DMS 273 (cell line): Measurements from ENCODE around the gene ZNF644.
"Not testable (repeated sequence)": the region's sequence is repeated elsewhere in the genome, so short reads cannot be mapped to it uniquely, and the experiment has no call there.

Experiments used
- DNase-seq: peaks from one replicate; lab custom pipeline; 2025; ENCODE audit not compliant: unreplicated experiment; lab: John Stamatoyannopoulos, UW

ZNF644 gene

DNA sequence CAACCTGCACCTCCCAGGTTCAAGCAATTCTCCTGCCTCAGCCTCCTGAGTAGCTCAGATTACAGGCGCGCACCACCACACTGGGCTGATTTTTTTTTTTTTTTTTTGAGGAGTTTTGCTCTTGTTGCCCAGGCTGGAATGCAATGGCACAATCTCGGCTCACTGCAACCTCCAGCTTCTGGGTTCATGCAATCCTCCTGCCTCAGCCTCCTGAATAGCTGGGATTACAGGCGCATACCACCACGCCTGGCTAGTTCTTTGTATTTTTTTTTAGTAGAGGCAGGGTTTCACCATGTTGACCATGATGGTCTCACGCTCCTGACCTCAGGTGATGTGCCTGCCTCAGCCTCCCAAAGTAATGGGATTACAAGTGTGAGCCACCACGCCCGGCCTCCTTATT lies 93.6 kb downstream of the ZNF644 start:
- not testable (repeated sequence) for DNase-seq

DNA sequence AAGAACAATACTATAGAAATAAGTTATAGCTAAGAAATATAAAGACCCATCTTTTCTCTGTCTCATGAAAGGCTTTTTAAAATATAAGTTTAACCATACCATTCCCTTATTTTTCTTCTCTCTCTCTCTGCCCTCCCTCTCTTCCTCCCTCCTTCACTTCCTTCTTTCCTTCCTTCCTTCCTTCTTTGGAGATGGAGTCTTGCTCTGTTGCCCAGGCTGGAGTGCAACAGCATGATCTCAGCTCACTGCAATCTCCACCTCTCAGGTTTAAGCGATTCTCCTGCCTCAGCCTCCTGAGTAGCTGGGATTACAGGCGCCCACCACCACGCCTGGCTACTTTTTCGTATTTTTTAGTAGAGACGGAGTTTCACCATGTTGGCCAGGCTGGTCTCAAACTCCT lies 94.2 kb downstream of the ZNF644 start:
- not testable (repeated sequence) for DNase-seq

DNA sequence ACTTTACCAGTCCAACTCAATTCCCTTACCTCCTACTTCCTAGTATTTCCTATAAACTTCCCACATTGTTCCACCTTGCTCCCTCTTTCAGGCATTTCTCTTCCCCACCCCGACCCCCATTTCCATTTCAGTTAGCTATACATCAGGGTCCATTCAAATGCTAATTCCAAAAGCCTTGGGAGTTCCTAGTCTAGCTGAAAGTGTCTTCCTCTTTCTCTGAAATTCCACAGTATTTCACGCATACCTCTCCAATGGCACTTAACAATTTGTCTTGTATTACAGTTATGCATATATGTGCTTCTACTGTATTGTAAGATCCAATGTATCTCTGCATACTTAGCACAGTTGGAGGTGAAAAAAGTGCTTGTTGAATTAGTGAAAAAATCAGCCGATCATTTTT lies 94.9 kb downstream of the ZNF644 start:
- DNase-seq: no peak

DNA sequence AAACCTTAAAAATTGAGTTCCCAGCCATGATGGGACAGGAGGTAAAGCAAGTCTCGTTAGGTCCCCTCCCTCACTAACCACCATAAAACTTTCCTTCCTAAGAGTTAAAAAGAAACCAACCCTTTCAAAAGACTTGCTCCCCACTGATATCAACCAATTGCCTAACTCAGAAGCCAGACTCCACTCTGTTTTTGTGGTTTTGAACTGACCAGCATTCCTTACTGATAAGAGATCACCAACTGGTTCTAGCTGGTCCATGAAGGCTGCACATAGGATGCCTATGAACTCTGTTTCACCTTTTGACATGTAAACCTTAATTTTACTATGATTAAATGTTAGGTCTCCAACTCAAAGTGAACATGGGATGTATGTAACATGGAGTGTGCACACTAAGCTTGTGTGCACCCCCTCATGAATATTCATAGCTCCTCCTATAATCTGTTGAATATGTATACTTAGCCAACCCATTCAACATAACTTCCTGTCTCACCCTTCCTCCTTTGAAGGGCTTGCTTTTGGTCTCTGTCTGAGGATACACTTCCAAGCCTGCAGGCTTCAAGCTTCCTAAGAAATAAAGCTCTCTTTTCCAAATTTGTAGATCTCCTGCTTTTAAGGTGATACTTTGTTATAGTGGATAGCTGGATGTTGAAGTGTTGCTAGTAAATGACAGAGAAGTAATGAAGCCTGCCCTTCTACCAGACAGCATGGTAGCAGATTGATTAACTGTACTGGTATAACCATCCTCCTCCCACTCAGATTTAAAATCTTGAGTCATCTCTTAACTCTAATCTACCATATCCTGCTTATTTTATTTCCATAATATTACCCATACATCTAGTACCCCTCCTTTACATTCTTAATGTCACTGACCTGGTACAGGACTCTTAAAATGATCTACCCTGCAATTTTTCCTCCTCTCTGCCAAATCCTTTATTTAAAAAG lies 95.6 kb downstream of the ZNF644 start:
- no peak for DNase-seq

DNA sequence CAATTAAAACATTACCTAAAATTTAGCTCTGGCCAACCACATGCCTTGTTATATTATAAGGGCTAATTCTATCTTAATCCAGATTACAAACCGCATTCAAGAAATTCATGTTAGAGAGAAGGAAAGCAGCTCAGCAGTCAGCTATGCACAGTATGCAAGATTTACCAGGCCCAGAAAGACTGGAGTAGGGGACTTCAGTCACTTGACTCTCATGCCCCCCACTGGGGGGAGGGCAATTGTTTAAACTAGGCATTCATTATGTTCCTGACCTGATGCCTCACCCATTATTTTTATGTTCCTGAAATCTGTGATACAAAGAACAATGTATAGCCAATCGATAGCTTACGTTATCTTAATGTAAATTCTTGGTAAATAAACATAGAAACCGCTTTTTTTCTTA lies 96.9 kb downstream of the ZNF644 start:
- DNase-seq: peak; percentile 3

DNA sequence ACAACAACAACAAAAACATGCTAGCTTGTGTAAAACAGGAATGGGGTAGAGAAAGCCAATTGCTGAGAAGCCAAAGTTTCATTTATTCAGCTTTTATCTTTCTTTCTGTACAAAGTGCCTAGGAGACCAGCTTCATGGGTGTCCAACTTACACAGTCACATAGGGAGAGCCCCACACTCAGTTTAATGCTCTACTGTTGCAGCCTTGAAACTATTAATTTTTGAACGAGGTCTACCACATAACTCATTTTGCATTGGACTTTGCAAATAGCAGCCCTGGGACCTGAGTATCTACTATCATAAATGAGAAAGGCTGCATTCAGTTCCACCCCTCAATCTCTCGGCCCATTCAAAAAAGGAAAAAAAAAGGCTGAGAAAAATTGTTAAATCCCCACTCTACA lies 98.8 kb downstream of the ZNF644 start:
- DNase-seq: no peak

DNA sequence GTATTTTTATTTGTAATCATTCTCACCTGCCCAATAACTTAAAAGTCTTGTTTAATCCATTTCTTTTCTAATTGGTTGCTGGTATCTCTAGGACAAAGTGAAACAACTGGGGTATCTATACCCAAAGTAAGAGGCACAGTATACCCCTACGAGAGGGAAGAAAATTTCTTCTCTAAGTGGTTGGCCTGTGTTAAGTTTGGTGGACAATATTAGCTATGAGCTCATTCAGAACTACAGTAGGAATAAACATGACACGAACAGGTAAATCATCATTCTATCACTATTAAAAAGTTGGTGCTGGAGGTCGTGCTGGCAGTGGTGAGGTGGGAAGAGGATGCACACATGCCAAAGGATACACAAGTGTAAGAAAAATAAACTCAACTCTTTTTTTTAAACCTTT lies 99.6 kb downstream of the ZNF644 start:
- DNase-seq: no peak

DNA sequence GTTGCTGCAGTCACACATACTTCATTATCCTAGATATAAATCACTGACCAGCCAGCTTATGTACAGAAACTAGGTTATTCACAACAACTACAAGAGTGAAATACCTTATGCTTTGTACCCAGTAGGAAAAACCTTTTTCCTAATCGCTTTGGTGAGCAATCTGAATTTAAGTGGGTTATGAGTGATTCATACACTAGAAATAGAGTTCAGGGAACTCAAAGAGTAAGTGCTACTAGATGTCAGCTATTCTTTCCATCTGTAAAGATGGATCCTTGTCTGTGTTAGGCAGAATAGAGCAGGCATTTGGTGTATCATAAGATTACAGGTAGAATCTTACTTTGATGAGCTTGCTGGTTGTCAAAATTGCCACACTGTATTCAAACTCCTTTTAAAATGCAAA lies 101.9 kb downstream of the ZNF644 start:
- DNase-seq: no peak

DNA sequence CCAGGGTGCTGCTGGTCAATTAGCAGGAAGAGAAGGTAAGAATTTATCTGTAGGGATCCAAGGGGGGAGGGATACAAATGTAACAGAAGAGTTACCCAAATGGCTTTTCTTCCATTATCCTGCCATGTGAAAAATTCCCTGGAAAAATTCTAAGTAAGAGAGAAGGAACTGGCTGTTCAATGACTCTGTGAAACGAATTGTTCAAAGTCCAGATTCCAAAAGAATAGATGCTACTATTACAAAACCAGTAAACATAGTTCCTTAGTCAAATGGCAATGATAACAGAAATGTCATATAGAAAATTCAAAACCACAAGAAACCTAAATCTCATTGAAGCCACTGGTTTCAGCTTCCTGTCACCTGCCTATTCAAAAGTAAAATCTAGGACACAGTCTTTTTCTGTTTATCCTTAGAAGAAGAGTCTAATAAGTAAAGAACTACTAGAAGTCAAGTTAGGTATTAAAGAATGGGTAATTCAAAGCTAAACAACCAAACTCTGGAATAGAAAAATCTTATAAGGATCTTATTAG lies 102.6 kb downstream of the ZNF644 start:
- DNase-seq: no peak

DNA sequence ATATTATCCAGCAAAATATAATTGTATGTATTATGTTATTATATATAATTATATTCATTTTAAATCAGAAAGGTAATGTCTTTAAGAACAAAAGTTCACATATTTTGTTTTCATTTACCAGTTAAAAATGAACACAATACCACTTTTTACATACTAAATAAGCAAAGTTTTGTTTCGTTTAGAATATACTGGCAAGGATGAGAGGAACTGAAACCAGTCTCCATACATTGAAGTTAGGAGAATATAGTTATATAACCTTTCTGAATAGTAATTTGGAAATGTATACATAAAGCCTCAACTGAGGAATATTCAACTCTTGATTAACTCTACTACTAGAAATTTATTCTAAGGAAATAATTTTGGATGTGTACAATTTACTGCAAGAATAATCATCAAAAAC lies 110.5 kb downstream of the ZNF644 start:
- no peak for DNase-seq

DNA sequence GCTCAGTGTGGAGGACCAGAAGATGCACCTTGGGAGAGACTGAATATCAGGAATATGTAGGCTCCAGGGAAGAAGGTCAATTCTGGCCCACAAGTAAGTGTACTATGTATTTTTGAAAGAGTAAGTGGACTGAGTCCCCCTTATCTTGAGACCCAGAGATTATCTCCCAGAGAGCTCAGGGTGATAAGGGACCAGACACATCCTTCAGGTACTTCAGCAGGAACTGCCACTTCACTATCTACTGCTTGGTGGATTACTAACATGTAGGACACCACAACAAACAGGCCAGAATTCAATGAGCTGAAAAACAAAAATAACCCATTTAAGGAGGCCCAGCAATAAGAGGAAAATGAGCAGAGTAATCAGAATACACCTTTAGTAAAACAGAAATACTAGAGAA lies 119.2 kb downstream of the ZNF644 start:
- DNase-seq: no peak

DNA sequence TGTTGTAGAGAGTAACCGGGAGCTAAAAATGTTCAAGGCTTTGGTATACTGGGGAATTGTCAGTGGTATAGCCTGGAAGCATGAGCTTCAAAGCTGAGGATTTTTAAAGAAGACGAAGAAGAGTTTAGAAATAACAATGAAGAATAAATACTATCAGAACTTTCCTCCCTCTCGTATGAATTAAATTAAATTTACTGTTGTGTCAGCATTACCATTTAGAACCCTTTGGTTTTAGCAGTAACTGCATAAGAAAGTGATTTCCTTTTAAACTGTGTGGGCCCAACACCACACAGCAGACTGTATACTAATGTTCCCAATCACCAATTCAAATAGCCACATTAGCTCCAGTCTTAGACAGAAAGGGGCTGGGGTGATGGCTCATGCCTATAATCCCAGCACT lies 122.6 kb downstream of the ZNF644 start:
- DNase-seq: no peak

DNA sequence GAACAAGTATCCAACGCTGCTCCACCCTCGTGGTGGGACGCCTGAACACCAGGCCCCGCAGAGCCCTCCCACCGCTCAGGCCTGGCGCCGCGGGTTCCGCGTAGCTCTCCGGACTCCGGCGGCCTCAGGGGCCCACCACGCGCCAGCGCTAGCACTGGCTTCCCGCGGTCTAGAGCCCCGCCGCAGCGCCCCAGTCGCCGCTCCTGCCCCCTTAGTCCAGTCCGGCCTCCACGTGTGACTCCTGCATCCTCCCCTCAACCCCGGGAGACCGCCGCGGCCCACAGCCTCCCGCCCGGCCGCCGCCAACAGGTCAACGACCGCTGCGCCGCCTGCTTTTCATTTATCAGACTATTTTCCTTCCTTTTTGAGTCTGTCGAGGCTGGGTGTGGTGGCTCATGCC lies 128.2 kb downstream of the ZNF644 start:
- DNase-seq: not testable (repeated sequence)

DNA sequence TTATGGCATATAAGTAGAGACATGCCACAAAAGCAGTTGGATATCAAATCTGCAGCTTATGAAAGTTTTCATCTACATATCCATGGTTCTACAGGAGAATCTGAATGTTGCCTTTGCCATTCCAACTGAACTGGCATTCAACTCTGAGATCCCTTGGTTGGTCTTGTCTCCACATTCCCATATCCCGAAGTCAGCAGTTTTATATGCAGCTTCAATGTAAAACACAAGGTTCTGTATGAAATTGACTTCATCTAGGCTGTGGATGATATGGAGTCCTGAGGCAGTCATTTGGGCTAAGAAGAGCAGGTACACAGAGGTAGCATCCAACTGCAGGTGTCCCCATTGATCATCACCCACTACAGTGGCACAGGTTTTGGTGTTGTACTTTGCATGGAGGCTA lies 129.0 kb downstream of the ZNF644 start:
- not testable (repeated sequence) for DNase-seq

DNA sequence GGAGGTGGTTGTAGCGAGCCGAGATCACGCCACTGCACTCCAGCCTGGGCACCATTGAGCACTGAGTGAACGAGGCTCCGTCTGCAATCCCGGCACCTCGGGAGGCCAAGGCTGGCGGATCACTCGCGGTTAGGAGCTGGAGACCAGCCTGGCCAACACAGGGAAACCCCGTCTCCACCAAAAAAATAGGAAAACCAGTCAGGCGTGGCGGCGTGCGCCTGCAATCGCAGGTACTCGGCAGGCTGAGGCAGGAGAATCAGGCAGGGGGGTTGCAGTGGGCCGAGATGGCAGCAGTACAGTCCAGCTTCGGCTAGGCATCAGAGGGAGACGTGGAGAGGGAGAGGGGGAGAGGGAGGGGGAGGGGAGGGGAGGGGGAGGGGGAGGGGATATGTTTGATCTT lies 129.6 kb downstream of the ZNF644 start:
- DNase-seq: not testable (repeated sequence)

DNA sequence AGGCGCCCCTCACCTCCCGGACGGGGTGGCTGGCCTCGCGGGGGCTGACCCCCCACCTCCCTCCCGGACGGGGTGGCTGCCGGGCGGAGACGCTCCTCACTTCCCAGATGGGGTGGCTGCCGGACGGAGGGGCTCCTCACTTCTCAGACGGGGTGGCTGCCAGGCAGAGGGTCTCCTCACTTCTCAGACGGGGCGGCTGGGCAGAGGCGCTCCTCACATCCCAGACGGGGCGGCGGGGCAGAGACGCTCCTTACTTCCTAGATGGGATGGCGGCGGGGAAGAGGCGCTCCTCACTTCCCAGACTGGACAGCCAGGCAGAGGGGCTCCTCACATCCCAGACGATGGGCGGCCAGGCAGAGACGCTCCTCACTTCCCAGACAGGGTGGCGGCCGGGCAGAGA lies 130.1 kb downstream of the ZNF644 start:
- not testable (repeated sequence) for DNase-seq

DNA sequence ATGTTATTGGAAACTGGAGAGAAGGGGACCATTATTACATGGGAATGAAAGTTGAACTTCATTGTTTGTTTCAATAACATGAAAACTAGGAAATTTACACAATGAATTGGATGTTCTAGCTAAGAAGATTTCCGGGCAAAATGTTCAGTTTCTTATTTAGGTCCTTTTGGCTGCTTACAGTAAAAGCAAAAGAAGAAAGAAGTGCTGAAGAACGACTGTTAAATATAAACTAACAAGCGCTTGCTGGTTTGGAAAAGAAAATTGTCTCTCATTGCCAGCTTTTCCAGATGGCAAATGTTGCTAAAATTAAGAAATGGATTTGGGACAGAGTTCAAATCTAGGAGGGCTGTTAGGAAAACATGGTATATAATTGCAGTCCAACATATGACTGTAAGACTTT lies 139.6 kb downstream of the ZNF644 start:
- DNase-seq: no peak

DNA sequence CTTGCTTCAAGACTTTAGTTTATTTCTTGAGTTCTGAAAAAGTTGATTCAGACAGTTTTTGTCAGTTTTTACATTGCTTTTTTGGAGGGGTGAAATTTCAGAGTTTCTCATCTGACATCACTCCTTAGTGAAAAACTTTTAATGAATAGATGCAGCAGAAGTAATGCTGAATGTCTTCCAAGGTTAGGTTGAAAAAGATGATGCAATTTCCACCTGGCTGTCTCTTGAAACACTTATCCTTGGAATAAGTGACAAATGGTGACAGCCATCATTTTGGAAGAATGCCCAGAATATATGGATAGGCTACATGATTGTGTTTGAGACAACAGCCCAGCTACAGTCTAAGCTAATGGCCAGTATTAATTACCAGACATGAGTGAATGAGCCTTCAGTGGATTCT lies 140.8 kb downstream of the ZNF644 start:
- DNase-seq: no peak

DNA sequence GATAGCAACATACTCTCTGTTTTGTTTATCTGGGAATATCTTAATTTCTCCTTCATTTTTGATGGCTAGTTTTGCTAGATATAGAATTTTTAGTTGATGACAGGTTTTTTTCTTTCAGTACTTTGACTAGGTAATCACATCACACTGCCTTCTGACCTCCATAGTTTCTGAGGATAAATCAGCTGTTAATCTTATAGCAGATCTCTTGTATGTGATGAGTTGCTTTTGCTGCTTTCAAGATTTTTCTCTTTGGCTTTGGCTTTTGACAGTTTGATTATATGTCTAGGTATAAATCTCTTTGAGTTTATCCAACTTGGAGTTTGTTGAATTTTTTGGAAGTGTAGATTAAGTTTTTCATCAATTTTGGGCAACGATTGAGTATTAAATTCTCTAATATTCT lies 142.6 kb downstream of the ZNF644 start:
- peak; percentile 12 for DNase-seq

DNA sequence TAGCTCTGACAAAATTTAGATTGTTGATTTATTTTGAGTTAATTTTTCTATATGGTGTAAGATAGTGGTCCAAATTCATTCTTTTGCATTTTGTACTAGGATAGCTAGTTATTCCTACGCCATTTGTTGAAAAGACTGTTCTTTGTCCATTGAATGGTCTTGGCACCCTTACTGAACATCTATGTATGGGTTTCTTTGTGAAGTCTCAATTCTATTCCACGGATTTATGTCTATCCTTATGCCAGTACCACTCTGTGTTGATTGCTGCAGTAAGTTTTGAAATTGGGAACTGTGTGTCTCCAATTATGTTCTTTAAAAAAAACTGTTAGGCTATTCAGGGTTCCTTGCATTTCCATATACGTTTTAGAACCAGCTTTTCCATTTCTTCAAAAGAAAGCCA lies 145.7 kb downstream of the ZNF644 start:
- no peak for DNase-seq
